ENCODE measurements around the gene CTNNBIP1.

Gene CTNNBIP1

GRCh38 chr1:9852004-9852403 is 58.1 kb downstream of the CTNNBIP1 start:
- DNase-seq: no peak

GRCh38 chr1:9850442-9851162 is 59.5 kb downstream of the CTNNBIP1 start:
- DNase-seq: no peak

- no peak for DNase-seq
These were observed 60.2 kb downstream of the CTNNBIP1 start for GRCh38 chr1:9849691-9850441.

- no peak for DNase-seq
These were observed 62.0 kb downstream of the CTNNBIP1 start for GRCh38 chr1:9848022-9848421.

- DNase-seq: no peak
These were observed 62.8 kb downstream of the CTNNBIP1 start for GRCh38 chr1:9847269-9847668.

GRCh38 chr1:9846611-9847171 is 63.4 kb downstream of the CTNNBIP1 start:
- no peak for DNase-seq

GRCh38 chr1:9845914-9846313 is 64.2 kb downstream of the CTNNBIP1 start:
- DNase-seq: no peak

GRCh38 chr1:9844756-9845155 is 65.3 kb downstream of the CTNNBIP1 start:
- DNase-seq: no peak

- DNase-seq: no peak
These were observed 66.0 kb downstream of the CTNNBIP1 start for GRCh38 chr1:9844106-9844505.

- DNase-seq: no peak
These were observed 66.5 kb downstream of the CTNNBIP1 start for GRCh38 chr1:9843576-9843945.

GRCh38 chr1:9842781-9843575 is 67.1 kb downstream of the CTNNBIP1 start:
- no peak for DNase-seq

- no peak for DNase-seq
These were observed 67.9 kb downstream of the CTNNBIP1 start for GRCh38 chr1:9842073-9842711.

GRCh38 chr1:9841460-9841859 is 68.6 kb downstream of the CTNNBIP1 start:
- DNase-seq: no peak

- DNase-seq: no peak
These were observed 69.9 kb downstream of the CTNNBIP1 start for GRCh38 chr1:9840176-9840575.

- no peak for DNase-seq
These were observed 71.1 kb downstream of the CTNNBIP1 start for GRCh38 chr1:9838946-9839345.

- no peak for DNase-seq
These were observed 73.5 kb downstream of the CTNNBIP1 start for GRCh38 chr1:9836632-9836960.

- no peak for DNase-seq
These were observed 74.1 kb downstream of the CTNNBIP1 start for GRCh38 chr1:9835758-9836631.

GRCh38 chr1:9835404-9835757 is 74.7 kb downstream of the CTNNBIP1 start:
- no peak for DNase-seq

GRCh38 chr1:9833632-9834031 is 76.4 kb downstream of the CTNNBIP1 start:
- DNase-seq: no peak

GRCh38 chr1:9827558-9828185 is 82.4 kb downstream of the CTNNBIP1 start:
- DNase-seq: no peak

- DNase-seq: no peak
These were observed 83.5 kb downstream of the CTNNBIP1 start for GRCh38 chr1:9826616-9827015.

GRCh38 chr1:9826087-9826486 is 84.0 kb downstream of the CTNNBIP1 start:
- DNase-seq: no peak

All from activated CD4-positive, alpha-beta T cell treated with anti-CD3 and anti-CD28 coated beads, Interleukin-2, amount 50 U/mL, for 4 hours (primary cell).